GM10847 (cell line): ENCODE measurements around the gene GSTO2.

Experiments used
- POLR2A ChIP-seq: IDR thresholded peaks from 2 replicates; pipeline ENCODE4 v1.6.1; 2011; ENCODE audit not compliant: insufficient read length; ENCODE audit errors: extremely low read depth

GSTO2 gene

DNA sequence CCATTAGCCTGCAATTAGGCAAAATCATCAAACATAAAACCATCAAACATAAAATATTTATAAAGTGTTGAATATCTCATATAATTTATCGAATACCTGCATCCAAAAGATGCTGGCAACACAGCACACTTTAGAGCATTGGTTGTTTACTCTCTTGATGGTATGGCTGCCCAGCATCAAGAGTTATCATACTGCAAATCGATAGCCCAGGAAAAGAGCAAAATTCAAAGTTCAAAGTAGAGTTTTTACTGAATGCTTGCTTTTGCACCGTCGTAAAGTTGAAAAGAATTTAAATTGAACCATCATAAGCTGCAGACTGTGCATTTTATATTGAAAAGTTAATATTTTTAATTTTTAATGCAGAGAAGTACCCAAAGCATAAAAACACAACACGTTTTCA is 4.2 kb upstream of the GSTO2 start:
- TF ChIP-seq POLR2A = no peak

DNA sequence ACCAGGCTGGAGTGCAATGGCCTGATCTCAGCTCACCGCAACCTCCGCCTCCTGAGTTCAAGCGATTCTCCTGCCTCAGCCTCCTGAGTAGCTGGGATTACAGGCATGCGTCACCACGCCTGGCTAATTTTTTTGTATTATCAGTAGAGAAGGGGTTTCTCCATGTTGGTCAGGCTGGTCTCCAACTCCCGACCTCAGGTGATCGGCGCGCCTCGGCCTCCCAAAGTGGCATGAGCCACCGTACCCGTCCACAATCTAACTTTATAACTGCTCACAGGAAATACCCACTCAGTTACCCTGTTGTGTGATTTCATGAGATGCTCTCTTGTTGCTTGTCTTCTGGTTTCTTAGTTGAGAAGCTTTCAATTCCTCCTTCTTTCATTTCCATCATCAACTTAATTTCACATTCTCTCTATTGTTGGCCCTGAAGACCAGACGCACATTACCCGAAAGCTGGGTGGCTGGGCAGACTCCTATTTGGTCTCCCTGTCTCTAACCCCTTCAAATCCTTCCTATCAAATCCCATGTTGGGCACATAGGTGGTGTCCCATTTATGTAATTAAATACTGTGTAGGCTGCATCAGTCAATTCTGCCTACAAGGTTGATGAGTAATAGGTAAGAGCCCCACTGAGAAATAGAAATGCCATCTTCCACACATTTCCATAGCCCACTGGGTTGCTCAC is 1.1 kb upstream of the GSTO2 start:
- no peak for TF ChIP-seq POLR2A

DNA sequence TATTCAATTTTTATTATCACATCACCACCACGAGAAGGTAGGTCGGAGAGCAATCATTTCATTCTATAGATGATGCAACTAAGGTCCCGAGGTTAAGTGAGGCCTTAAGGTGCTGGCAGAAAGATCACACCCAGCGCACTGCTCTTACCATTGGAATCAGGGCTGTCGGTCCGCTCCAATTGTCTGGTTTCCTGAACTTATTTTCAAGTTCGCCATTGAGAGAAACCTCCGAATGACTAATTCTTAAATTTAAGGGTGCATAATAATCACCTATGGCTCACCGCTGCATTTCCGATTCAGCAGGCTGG is 625 bp upstream of the GSTO2 start:
- no peak for TF ChIP-seq POLR2A

DNA sequence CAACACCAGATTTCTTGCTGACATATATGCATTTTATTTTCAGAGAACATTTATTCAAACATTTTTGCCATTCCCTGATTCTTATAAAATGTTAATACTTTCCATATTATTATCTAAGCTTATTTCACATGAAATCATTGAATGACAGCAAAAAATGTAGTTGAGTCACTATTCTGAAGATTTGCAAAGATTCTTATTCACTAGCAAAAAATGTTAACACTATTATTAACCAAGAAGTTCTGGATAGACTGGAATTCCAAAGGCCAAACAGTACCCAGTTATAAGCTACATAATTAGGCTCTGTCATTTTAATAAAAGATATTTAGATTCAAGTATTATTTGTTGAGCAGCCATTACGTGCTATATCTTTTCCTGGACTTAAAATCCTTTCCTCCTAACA is 4.3 kb downstream of the GSTO2 start:
- no peak for TF ChIP-seq POLR2A

DNA sequence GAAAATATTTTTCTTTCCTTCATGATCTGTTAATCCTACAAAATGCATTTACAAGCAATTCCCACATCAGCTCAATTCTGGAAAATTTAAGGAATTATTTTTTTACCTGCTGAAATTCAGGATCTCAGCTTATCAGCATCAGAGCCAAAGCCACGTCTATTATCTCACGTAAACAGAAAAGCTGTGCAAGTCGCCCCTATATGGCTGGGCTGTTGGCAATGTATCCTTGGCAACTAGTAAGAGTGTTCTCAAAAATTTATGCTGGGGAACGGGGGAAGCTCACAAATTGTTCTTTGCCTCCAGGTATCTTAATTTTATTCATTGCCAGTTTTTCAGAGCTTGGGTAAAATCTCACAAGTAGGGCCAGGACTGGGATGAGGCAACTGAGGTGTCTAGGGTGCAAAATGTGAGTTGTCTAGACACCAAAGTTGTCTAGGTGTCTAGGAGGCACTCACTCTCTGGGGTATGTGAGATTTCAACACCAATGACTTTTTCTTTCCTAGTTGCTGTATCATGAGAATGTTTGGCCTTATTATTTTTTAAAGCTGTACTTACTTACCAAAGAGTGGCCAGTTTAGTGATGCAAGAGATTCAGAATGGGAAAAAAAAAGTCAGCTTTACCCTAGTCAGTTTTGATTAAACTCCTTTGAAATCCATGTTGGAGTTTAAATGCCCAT is 5.1 kb downstream of the GSTO2 start:
- no peak for TF ChIP-seq POLR2A

DNA sequence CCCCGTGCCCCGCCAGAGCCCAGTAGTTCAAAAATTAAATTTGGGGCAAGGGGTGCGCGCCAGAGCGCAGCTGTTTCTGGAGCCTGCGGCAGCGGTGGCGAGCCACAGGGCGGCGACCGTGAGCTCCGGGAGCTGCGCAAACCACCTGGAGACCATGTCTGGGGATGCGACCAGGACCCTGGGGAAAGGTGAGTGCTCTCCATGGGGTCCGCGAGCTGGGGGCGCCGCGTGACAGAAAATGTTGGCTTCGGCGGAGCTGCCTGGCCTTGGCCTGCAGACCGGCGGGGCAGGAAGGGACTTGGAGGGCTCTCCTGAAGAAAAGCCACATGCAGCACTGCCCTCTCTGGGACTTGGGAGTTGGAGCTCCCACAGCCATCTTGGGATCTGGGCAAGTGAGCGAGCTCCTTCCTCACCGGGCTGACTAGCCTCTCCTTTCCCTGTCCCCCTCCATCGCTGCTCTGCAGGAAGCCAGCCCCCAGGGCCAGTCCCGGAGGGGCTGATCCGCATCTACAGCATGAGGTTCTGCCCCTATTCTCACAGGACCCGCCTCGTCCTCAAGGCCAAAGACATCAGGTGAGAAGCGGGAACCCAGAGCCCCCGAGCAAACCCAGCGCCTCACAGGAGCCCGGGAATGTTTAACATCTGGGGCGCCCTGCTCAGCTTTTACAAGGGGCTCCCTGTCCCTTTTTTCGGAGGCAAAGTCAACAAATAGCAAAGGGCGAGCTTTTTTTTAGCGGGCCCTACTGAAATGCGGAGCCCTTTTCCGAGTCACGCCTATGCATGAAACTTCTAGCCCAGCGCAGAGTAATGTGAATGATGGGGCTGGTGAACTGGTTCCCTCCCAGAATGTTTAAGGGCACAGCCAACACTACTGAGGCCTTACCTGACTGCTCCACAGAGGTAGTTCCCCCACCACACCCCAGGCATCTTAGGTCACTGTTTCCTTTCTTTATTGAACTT is 6.1 kb downstream of the GSTO2 start:
- TF ChIP-seq POLR2A = no peak

DNA sequence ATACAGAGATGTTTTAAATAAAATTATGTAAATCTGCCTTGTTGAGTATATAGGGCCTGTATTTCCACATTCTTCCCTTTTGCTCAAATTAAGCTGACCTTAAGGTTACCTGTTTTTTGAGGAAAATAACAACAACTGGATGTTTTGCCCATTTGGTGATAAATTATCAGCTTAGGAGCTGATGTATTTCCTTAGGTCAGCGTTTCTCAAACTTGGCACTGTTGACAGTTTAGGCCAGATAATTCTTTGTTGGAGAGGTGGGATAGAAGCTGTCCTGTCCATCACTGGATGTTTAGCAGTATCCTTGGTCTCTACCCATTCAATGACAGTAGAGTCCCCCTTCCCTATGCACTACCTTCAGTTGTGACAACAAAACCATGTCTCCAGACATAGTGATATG is 7.2 kb downstream of the GSTO2 start:
- TF ChIP-seq POLR2A = no peak

DNA sequence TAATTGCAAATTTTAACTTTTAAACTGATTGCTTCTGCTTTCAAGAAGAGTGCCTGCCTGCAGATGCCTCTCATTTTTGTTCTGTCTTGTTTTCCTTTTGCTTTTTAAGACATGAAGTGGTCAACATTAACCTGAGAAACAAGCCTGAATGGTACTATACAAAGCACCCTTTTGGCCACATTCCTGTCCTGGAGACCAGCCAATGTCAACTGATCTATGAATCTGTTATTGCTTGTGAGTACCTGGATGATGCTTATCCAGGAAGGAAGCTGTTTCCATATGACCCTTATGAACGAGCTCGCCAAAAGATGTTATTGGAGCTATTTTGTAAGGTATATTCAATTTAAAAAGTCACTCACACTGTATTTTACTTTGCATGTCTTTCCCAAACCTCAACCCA is 8.8 kb downstream of the GSTO2 start:
- TF ChIP-seq POLR2A = no peak

DNA sequence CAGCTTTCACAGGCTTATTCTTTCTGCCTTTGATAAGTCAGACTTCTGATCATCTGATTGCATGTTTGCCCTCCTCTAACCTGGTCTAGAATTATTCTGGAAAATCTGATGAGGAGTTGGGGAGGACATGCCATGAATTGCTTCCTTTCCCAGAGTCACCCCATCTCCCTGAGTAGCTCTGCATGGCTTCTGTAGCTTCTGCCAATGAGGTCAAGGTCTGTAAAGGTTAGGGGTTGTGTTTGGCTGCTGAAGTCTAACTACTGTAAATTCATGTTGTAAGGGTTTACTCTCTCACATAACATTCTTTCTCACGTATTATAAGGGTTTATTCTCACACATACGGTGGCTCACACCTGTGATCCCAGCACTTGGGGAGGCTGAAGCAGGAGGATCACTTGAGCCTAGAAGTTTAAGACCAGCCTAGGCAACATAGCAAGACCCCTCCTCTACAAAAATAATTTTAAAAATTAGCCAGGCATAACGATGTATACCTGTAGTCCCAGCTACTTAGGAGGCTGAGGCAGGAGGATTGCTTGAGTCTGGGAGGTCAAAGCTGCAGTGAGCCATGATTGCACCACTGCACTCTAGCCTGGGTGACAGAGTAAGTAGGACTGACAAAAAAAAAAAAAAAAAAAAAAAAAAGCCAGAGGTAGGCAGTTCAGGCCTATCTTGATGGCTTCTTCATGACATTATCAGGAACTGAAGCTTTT is 10.7 kb downstream of the GSTO2 start:
- no peak for TF ChIP-seq POLR2A

DNA sequence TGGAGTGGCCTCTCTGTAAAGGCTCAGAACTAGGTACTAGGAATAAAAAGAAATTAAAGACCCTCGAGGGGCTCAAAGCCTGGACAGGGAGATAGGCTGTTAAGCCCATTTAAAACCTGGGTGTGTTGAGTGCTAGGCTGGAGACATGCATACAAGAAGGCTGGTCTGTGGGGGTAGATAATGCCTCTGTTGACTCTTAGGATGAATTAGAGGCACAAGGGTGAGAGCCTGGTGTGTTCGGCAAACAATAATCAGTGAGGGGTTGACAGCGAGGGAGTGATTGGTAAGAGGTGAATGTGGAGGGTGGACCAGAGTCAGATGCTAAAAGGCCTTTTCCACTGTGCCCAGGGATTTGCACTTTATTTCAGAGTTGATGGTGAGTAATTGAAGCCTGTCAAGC is 12.7 kb downstream of the GSTO2 start:
- no peak for TF ChIP-seq POLR2A

DNA sequence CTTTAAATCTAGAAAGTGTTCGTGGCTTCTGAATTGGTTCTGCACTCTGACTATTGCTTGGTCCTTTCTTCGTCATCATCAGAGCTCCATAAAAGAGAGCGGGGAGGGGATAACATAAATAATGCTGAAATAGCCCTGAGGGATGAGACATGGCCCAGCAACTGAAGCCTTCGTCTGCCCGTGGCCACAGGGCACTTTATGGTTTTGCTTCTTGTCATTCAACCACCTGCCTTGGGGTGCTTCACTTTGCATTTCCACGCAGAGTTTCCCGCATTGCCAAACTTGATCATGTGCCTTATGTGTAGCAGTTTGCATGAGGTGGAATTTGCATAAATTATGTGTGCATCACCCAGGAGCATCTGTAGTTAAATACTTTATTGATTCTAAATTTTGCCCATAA is 15.9 kb downstream of the GSTO2 start:
- no peak for TF ChIP-seq POLR2A

DNA sequence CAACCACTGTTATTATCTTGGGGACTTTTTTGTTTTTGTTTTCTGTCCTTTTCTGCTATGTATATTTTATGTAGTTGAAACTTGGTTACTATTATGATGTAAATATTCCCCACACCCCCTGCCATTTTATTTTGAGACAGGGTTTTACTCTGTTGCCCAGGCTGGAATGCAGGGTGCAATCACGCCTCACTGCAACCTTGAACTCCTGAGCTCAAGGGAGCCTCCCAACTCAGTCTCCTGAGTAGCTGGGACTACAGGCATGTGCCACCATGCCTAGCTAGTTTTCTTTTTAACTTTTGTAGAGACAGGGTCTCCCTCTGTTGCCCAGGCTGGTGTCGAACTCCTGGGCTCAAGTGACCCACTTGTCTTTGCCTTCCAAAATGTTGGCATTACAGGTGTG is 18.0 kb downstream of the GSTO2 start:
- no peak for TF ChIP-seq POLR2A

DNA sequence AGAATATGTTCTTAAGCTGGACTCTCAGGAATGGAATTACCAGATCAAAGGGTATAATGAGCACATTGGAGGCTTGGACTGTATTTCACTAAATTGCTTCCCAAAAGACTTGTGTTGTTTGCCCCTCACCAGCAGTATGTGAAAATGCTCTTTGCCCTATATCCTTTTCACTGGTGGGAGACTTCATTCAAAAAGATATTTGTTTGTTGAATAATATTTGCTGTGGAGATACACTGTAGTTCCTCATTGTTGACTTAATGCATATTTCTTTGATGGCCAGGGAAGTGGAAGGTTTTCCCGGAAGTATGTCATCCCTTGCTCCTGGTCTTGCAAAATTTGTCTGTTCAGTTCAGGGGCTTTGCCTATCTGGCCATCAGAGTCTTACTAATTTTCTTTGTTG is 19.4 kb downstream of the GSTO2 start:
- no peak for TF ChIP-seq POLR2A

DNA sequence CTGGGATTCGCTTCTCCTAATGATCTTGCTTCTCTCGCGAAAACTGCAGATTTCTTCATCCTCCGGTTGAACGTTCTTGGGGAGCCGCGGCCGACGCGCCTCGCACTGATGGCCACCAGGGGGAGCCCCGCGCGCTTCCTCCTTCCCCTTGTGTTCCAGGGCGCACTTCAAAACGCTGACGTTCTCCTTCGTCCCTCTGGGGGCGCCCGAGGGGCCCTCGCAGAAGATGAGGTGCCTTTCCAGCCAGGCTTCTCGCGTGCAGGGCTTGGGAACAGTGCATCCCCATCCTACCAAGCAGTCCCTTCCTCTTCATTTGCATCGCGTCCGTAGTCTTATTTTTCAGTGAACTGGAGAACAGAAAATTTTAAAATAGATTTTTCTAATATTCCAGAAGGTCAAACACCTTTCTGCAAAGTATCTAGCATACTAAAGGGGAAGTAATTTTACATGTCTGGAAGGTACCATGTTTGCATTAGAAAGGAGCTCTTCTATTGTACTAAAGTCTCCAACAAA is 22.5 kb downstream of the GSTO2 start:
- TF ChIP-seq POLR2A = no peak

DNA sequence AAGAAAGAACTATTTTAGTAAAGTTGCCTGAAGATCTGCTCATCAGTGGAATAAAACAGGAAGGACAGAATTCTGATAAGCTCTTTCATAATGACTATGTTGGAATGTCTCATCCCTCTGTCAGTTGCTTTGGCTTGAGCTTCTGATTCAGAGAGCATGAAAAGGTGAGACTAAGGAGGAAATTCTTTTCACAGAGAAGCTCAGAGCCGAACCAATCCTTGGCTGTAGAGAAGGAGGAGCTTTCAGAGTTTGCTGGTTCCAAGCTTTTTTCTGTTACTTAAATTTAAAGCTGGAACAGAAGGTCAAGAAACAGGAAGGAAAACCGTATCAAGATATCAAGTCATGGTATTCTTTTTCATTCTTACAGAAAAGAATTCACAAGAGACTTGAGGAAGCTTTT is 24.0 kb downstream of the GSTO2 start:
- TF ChIP-seq POLR2A = no peak

DNA sequence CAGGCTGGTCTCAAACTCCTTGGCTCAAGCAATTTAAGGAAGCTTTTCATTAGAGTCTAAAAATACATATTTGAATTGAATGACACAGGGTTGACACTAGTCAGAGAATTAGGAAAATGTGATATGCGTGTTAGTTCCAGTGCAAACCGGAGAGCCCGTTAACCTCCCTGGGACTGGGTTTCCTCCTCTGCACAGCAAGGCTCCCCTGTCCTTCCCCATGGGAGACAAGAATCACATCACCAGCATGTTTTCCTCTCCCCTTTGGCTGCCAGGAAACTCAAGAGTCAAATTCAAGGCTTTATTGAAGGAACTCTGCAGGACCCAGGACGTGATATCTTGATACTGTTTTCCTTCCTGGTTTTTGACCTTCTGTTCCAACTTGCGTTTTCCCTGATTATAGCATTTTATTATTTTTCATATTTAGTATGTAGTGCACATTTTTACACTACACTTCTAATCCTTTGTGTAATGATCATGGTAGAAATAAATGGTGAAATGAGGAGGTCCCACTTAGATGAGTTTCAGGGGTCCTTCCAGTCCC is 24.9 kb downstream of the GSTO2 start:
- no peak for TF ChIP-seq POLR2A
